ENCODE measurements around the gene KIF21B. TPM values are rescaled to one million over a fixed set of nuclear protein-coding genes. Genes with fewer than 3 reads are reported as not detected.

The KIF21B gene
- total and polyA plus RNA-seq, 4 donors: 1.3 to 7.4 (median 4.8) TPM

DNA sequence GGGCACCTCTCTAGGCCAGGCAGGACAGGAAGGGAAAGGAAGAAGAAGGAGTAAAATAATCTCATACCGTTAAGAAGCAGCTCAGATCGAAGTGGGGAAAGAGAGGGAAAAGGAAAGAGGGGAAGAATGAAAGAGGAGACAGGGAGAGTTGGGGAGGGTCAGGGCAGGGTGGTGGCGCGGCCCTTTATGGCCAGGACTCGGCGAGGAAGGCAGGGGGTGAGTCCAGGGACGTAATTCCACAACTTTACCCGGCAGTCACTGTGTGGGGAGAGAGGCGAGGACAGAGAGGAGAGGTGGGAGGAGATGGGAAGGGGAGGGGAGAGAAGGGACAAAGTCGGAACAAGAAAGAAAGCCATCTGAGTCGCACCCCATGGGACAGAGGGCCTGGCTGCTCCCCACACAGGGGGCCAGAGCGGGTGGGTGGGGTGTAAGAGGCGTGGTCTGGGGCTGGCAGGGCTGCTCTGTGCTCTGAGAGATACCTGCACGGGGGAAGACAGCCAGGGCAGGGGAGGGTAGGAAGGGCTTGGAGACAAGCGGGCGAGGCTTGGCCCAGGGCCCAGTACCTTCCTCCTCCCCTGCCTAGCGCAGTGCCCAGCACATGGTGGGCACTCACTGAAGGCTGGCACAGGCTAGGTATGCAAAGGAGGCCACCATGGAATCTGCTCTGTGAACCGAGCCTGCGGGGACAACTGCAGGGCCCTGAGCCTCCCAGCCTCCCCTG lies 49.4 kb downstream of the KIF21B start:
- peaks cover 0 to 41% (median 2%) of the 10 kb centered on the region in 4 donors for H3K36me3 ChIP-seq (ENCODE audit: control insufficient read depth in 4 of 4, insufficient read depth in 4 of 4, low read length in 4 of 4)
- no peak overlapping the region for H3K9ac ChIP-seq (ENCODE audit: insufficient read depth in 1 of 2, low read length in 2 of 2)
- no peaks in the 10 kb centered on the region for H3K9me3 ChIP-seq (ENCODE audit: control insufficient read depth in 4 of 4, insufficient read depth in 3 of 4, low read length in 3 of 4)
- TF ChIP-seq, protein P1, sequence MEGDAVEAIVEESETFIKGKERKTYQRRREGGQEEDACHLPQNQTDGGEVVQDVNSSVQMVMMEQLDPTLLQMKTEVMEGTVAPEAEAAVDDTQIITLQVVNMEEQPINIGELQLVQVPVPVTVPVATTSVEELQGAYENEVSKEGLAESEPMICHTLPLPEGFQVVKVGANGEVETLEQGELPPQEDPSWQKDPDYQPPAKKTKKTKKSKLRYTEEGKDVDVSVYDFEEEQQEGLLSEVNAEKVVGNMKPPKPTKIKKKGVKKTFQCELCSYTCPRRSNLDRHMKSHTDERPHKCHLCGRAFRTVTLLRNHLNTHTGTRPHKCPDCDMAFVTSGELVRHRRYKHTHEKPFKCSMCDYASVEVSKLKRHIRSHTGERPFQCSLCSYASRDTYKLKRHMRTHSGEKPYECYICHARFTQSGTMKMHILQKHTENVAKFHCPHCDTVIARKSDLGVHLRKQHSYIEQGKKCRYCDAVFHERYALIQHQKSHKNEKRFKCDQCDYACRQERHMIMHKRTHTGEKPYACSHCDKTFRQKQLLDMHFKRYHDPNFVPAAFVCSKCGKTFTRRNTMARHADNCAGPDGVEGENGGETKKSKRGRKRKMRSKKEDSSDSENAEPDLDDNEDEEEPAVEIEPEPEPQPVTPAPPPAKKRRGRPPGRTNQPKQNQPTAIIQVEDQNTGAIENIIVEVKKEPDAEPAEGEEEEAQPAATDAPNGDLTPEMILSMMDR (IDR thresholded peaks at IDR 0.05; ENCODE audit: control extremely low read depth, extremely low read depth): no peak
- DNase-seq (no peak), ATAC-seq (ENCODE audit: insufficient read depth, low FRiP score) (no peak)
- peaks cover 0 to 5% (median 0%) of the 10 kb centered on the region in 5 donors for H3K4me1 ChIP-seq (ENCODE audit: control insufficient read depth in 5 of 5, insufficient read depth in 5 of 5, low read length in 5 of 5)
- 84 to 86% methylated on average over 18 to 19 of the region's 19 CpGs for WGBS, 2 donors
- no peak overlapping the region for H3K27ac ChIP-seq (ENCODE audit: low read depth in 1 of 2, low read length in 1 of 2)
- no peak overlapping the region for H3K4me3 ChIP-seq
- no peaks in the 10 kb centered on the region for H3K27me3 ChIP-seq (ENCODE audit: control insufficient read depth in 3 of 3, insufficient read depth in 3 of 3, low read length in 2 of 3)

DNA sequence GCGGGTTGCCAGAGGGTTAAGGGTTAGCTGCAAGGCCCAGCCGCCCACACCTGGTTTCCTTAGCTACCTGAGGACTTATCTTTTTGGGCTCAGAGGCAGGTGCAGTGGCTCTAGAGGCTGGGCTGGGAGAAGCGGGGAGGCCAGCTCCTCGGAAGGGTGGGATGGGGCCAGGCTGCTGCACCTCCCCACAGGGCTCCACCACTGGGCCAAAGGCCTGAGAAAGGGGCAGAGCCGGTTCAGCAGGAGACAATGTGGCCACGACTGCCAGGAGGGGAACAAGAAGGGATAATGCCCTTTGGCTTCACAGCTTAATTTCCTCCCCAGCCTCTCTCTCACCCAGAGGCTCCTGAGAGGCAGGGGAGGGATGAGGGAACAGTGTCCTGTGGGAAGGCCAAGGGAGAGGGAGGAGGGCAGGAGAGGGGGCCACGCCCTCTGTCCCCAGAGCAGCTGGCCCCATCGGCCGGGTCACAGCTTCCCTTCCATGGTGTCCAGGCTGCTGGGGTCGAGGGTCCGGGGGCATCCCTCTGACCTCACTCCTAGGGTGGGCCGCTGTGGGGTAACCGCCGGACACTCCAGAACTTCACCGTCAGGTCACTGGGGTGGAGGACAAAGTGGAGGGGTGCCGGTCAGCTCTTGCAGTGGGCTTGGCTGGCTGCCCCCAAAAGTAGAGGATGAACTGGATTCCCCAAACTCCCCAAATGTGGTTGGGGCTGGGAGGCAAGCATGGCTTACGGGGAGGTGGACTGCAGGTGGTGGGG lies 50.4 kb downstream of the KIF21B start:
- Histone ChIP-seq H3K4me1 (ENCODE audit: control insufficient read depth in 5 of 5, insufficient read depth in 5 of 5, low read length in 5 of 5) (peaks cover 0 to 5% (median 0%) of the 10 kb centered on the region in 5 donors), H3K9me3 (ENCODE audit: control insufficient read depth in 4 of 4, insufficient read depth in 3 of 4, low read length in 3 of 4) (no peaks in the 10 kb centered on the region), H3K27me3 (ENCODE audit: control insufficient read depth in 3 of 3, insufficient read depth in 3 of 3, low read length in 2 of 3) (no peaks in the 10 kb centered on the region), H3K4me3 (no peak overlapping the region), H3K9ac (ENCODE audit: insufficient read depth in 1 of 2, low read length in 2 of 2) (no peak overlapping the region), H3K36me3 (ENCODE audit: control insufficient read depth in 4 of 4, insufficient read depth in 4 of 4, low read length in 4 of 4) (peaks cover 0 to 34% (median 1%) of the 10 kb centered on the region in 4 donors), H3K27ac (ENCODE audit: low read depth in 1 of 2, low read length in 1 of 2) (no peak overlapping the region)
- WGBS, 2 donors: 92 to 94% methylated on average over 17 of the region's 17 CpGs
- ATAC-seq (ENCODE audit: insufficient read depth, low FRiP score) (no peak), DNase-seq (no peak)
- TF ChIP-seq, protein P1 (IDR thresholded peaks at IDR 0.05; ENCODE audit: control extremely low read depth, extremely low read depth): no peak

DNA sequence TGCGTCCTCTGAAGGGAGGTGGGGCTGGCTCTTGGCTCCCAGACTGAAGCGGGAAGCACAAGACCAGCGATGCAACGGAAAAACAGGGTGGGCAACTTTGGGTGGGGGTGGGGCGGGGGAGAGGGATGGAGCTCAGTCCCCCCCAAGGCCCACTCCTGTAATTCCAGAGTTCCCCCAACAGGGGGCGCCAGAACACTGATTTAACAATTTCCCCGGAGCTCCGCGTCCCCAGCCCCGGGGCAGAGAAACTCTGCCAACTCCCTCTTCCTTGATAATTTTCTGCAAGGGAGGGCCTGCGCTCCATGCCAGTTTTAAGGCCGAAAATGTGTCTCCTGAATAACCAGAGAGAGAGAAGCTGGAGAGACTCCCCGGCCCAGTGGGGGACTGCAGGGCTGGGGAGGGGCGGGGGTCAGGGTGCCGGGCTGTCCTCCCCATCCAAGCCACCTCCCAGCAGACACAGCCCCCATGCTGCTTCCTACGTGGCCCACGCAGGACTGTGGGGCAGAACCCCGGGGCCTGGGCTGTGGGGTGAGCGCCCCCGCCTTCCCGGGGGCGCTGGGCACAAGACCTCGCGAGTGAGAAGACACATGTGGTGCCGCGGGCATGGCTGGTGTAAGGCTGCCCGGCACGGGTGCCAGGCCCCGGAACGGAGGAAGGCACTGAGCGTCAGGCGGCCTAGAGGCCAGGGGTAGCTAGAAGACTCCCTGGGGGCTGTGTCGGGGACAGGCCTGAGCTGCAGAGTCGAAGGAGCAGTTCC lies 51.4 kb downstream of the KIF21B start:
- Histone ChIP-seq H3K9me3 (ENCODE audit: control insufficient read depth in 4 of 4, insufficient read depth in 3 of 4, low read length in 3 of 4) (no peaks in the 10 kb centered on the region), H3K4me3 (no peak overlapping the region), H3K27me3 (ENCODE audit: control insufficient read depth in 3 of 3, insufficient read depth in 3 of 3, low read length in 2 of 3) (no peaks in the 10 kb centered on the region), H3K27ac (ENCODE audit: low read depth in 1 of 2, low read length in 1 of 2) (no peak overlapping the region), H3K36me3 (ENCODE audit: control insufficient read depth in 4 of 4, insufficient read depth in 4 of 4, low read length in 4 of 4) (peaks cover 0 to 31% (median 0%) of the 10 kb centered on the region in 4 donors), H3K4me1 (ENCODE audit: control insufficient read depth in 5 of 5, insufficient read depth in 5 of 5, low read length in 5 of 5) (peaks cover 0 to 5% (median 0%) of the 10 kb centered on the region in 5 donors), H3K9ac (ENCODE audit: insufficient read depth in 1 of 2, low read length in 2 of 2) (no peak overlapping the region)
- no peak for ATAC-seq (ENCODE audit: insufficient read depth, low FRiP score)
- 54 to 58% methylated on average over 34 of the region's 34 CpGs for WGBS, 2 donors
- TF ChIP-seq, protein P1 (IDR thresholded peaks at IDR 0.05; ENCODE audit: control extremely low read depth, extremely low read depth): peak; percentile 53
- peak; percentile 89 to 94 (median 91) for DNase-seq
